ENCODE measurements around the gene FNDC3B.
A peak's percentile ranks its signal among the peaks of the same experiment; 100 is the strongest.

FNDC3B gene

GRCh38 chr3:172174513-172175253, 135.3 kb downstream of the FNDC3B start:
- no peak for DNase-seq

GRCh38 chr3:172175254-172175599, 135.8 kb downstream of the FNDC3B start:
- DNase-seq: no peak

GRCh38 chr3:172176061-172176770, 136.8 kb downstream of the FNDC3B start:
- DNase-seq: no peak

- no peak for DNase-seq
Observed at GRCh38 chr3:172177046-172177445, 137.7 kb downstream of the FNDC3B start.

- DNase-seq: no peak
Observed at GRCh38 chr3:172177803-172178316, 138.5 kb downstream of the FNDC3B start.

GRCh38 chr3:172179680-172180399, 140.5 kb downstream of the FNDC3B start:
- no peak for DNase-seq

- no peak for DNase-seq
Observed at GRCh38 chr3:172180473-172180872, 141.1 kb downstream of the FNDC3B start.

- peak; percentile 36 to 80 for DNase-seq
Observed at GRCh38 chr3:172181932-172182586, 142.7 kb downstream of the FNDC3B start.

GRCh38 chr3:172182797-172183196, 143.4 kb downstream of the FNDC3B start:
- no peak for DNase-seq

- DNase-seq: no peak
Observed at GRCh38 chr3:172184106-172184822, 144.9 kb downstream of the FNDC3B start.

- no peak for DNase-seq
Observed at GRCh38 chr3:172185907-172186306, 146.5 kb downstream of the FNDC3B start.

GRCh38 chr3:172186607-172187006, 147.2 kb downstream of the FNDC3B start:
- DNase-seq: no peak

GRCh38 chr3:172187511-172187910, 148.1 kb downstream of the FNDC3B start:
- no peak for DNase-seq

GRCh38 chr3:172188511-172188910, 149.1 kb downstream of the FNDC3B start:
- no peak for DNase-seq

GRCh38 chr3:172189213-172189612, 149.8 kb downstream of the FNDC3B start:
- DNase-seq: no peak

GRCh38 chr3:172189987-172190603, 150.7 kb downstream of the FNDC3B start:
- DNase-seq: no peak

GRCh38 chr3:172190980-172191379, 151.6 kb downstream of the FNDC3B start:
- no peak for DNase-seq

GRCh38 chr3:172191629-172192028, 152.3 kb downstream of the FNDC3B start:
- no peak for DNase-seq

- DNase-seq: no peak
Observed at GRCh38 chr3:172192830-172193415, 153.5 kb downstream of the FNDC3B start.

- DNase-seq: no peak
Observed at GRCh38 chr3:172193436-172193835, 154.1 kb downstream of the FNDC3B start.

GRCh38 chr3:172194702-172195406, 155.5 kb downstream of the FNDC3B start:
- DNase-seq: peak in 1 of 2 experiments; percentile 40
